ENCODE results near the gene FHOD3.

Gene FHOD3

DNA sequence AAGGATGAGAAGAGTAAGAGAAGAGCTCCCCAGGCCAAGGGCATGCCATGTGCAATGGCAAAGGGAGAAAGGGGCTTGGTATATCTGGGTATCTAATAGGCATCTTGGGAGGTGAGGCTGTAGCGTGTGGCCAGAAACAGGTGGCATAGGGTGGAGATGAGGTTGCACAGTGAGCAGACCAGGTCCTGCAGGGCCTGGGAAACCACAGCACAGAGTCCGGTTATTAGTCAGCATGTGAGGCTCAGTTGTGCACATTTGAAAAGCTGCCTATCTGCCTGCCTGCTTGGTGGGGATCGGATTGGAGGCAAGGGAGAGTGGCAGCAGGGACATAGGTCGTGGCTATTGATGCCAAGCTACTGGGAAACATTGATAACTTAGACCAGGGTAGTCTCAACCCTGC is 340.7 kb downstream of the FHOD3 start:
- DNase-seq, result no peak

DNA sequence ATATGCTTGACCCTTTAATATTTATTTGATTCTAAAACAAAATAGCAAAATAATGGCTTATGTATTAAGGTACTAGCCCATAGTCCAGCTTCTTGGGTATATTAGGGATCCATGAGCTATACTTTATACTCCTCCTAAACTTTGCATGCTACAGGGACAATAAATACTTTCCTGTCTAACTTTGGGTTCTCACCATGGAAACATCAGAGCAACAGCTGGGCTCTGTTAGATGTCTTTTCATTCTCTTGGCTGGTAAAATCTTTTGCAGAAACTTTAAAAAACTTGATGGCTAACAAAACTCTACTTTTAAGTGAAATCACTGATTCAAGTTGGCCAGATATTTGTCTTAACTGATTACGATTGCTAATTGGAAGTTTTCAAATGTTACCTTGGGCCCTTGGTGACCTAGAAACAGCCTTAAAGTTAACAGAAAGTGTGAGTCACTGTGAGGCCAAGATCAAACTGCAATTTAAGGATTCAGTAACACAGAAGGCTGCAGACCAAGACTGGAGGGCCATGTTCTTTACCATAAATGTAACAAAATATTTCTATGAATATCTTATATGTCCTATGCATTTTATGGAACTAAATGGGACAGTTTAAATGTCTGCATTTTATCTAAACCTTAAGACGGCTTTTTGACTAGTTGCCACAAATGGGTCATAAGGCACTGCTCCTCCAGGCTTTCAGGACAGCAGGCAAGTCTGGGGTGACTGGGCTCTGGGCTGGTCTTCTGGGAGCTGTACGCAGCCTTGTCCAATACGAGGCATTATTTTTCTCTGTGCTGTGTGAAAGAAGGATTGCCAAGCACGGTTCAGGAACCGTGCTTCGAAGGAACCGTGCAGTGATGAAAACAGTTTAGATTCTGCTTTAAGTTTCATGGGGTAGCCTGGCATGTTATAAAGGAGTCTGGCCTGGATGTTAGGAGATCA is 342.8 kb downstream of the FHOD3 start:
- DNase-seq, result no peak

DNA sequence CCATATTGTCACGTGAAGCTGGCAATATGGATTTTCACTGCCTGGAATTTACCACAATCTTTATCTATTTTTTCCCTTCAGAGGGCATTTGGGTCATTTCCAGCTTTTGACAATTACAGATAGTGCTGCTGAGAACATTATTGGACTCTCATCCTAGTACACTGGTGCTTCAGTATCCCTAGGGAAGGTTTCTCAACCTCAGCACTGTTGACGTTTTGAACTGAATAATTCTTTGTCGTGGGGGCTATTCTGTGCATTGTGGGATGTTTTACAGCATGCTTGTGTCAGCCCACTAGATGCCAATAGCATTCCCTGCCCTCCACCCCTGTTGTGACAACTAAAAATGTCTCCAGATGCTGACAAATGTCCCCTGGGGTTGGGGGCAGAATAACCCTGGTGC is 345.5 kb downstream of the FHOD3 start:
- DNase-seq, result no peak

DNA sequence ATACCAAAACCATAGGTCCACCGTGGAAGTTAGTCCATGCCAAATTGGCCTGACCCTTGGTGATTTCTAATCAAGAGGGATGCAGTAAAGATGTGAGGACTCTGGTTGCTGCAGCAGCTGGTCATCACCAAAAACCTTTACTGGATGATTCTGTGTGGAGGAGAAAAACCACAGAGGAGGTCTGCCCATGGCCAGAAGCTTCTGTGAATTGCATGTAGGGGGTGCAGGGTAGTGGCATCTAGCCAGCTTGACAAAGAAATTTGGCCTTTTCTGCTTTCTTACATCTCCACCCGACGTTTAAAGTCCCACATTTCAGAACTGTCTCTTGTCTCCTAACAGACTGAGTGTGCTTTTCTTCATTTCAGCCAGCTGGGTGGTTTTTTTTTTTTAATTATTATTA is 351.3 kb downstream of the FHOD3 start:
- no peak for DNase-seq

DNA sequence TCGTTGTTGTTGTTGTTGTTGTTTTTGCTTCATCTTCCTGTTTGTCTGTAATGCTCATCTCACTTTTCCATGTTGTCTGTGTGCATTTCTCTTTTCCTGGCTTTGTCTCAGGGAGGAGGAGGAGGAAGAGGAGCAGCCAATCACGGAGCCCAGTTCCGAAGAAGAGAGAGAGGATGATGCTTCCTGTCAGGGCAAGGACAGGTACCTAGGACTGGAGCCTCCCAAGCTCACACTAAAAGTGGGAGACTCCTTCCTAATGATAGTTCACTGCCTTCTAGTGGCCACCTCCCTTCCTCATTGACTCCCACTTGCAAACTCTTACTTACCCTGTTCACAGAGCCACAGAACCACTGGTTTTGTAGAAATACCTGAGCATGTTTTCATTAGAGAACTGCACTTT is 351.7 kb downstream of the FHOD3 start:
- no peak for DNase-seq

DNA sequence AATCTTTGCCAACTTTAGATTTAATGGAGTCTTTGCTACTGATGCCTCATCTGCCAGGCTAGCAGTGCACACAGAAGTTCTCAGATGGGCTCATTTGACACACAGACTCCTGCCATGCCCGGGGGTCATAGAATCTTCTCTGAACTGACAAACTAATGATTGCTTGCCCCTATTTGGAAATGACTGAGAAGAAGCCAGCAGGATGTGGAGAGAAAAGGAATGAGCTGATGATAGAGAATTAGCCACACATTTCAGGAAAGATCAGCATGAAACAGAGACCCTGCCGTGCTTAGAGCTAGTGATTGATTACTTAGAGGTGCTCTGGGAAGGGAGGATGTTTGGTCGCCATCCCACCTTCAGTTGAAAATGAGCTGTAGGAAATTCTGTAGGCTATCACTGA is 352.8 kb downstream of the FHOD3 start:
- no peak for DNase-seq

DNA sequence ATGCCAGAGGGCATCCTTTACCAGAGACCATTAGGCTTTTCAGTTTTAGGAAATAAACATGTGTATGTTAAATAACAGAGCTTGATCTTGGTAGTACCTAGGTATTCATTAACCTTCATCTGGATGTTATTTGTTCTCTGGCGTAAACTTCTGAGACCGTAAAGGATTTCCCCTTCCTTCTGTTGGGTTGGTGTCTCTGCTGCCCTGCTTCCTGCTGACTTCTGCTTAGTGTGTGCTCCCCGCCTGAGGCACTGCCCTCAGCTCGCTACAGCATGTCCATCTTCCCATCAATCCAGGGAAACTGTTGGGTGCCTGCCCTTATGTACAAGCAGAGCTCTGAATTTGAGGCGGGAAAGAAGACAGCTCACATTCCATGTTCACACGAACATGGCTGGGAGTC is 353.4 kb downstream of the FHOD3 start:
- DNase-seq, result no peak

DNA sequence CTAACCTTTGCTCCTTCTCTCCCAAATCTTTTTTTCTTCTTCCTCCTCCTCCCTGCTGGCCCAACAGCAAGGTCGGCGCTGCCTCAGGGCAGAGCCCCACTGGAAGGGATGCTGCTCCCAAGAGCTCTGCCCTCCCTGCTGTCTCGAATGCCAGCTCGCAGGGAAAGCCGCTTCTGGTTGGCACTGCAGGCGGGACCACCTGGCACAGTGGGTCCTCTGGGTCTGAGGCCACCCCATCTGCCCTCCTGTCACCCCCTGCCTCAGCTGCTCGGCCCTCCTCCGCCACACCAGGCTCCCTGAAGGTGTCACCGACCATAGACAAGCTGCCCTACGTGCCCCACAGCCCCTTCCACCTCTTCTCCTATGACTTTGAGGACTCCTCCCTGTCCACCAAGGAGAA is 355.0 kb downstream of the FHOD3 start:
- DNase-seq, result no peak

DNA sequence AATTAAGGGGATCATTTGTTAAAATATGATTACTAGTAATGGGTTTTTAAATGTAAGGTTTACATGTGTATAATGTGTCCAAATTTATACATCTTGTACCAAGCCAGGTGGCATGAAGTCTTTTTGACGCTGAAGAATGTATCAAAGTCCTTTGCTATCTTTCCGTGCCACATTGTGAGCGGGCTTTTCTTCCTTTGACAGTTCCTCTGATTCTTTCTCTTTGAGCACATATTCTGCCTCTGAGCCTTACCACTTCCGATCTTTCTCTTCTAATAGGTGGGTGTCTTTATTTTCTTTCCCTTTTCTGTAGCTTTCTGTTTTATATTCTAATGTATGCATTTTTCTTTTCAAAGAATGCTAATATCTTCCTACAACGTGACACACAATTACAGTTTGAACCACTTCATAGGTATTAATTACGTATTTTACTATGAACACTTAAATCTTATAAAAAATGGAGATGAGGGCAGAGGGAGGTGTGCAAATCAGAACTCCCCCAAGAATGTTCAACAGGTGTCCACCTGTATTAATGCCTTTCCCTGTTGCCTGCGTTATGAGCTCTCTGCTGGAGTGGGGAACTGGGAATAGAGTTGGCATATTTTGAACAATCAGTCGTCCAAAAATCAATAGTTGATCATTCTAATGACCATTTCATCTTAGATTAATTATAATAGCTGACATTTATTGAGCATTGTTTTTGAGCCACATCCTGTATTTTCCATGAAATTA is 355.8 kb downstream of the FHOD3 start:
- no peak for DNase-seq

DNA sequence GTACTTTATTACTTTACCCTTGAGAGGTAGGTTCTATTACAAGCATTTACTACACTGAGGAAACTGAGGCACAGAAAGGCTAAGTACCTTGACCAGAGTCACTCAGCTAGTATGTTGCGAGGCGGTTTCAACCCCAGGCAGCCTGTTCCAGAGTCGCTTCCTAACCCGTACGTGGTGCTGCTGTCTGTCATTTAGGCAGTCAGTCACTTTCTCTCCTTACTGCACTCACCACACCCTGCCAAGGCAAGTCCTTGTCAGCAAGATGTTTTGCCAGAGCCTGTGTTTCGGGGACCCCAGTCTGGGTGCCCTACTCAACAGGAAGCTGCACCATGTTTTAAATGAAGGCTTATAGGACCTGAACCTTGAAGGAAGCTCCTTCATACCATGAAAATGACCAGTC is 356.4 kb downstream of the FHOD3 start:
- DNase-seq, result no peak

DNA sequence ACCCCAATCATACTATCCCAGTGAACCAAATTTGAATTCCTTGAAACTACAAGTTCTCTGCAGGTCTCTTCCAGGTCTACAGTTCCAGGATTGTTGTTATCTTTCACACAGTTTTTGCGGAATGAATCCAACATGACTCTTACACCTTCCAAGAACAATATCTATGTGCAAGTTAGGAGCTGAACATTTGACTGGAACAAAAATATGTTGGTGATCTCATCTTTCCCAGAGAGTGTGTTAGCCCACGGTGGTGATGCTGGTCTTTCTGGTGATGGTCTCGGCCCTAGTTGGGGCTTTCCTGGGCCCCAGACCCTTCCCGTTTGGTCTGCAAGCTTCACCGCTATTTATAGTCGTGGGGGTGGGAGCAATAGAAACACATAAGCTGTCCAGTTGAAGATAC is 357.6 kb downstream of the FHOD3 start:
- DNase-seq, result no peak

DNA sequence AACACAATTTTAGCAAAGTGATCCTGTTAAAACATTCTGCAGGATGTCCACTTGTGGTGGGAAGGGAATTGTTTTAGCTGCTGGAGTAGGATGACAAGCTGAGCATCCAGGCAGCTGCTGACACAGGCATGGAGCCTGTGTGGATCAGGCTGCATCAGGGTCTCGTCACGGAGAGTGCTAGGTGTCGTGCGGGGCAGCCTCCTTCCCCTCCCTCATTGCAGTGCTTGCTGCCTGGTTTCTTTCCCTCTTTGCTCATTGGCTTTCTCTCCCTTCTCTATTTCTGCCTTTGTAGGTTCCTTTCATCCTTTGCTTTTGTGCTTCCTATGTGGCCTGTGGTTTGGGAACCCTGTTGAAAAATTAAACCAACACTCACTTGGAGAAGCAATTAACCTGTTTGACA is 358.4 kb downstream of the FHOD3 start:
- DNase-seq, result no peak

DNA sequence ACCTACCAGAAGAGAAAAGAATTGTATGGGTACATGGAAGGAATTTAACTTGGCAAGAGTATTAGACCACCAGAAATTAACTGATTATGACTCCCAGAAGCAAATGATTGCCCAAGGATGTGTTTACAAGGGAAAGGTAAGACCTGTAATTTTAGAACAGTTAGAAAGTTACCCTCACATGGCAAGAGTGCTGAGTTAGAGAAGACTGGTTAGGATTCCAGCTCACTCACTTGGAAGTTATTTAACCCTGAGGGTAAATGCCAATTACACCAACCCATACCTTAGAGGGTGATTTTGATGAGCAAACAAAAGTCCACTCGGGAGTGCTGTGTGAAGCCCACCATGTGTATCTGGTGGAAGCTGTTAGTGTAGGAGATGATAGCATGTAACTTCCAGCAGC is 361.1 kb downstream of the FHOD3 start:
- no peak for DNase-seq

DNA sequence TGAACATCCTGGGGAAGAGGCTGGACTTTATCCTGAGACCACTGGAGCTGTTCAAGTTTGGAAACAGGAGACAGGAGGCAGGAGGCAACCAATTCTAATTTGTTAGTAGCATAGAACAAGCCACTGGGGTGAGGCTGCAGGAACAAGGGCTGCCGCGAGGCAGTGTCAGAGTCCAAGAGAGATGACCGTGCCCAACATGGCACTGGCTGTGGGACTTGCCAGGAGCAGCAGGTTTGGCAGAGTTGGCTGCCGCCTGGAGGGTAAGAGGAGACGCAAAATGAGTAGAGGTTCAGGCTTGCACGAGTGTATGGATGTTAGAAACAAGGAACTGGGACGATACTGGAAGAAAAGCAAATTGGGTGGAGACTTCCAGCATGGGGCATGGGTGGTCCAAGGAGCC is 362.8 kb downstream of the FHOD3 start:
- DNase-seq, result no peak

DNA sequence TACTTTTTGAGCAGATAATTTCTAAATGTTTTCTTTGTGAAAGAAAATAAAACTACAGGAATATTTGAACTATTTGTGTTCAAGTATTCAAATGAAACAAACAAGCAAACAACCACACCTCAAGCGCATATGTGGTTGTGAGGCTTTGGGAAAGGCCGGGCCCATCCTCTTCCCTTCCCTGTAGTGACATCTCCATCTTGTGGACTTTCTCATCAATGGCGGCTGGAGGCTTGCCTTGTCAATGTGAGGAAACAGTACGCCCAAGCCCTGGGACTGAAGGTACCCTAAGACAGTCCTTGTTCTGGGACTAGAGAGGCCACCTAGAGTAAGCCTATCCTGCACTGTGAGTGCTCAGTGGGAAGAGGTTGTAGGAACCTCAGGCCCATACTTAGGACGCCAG is 364.5 kb downstream of the FHOD3 start:
- DNase-seq, result no peak

DNA sequence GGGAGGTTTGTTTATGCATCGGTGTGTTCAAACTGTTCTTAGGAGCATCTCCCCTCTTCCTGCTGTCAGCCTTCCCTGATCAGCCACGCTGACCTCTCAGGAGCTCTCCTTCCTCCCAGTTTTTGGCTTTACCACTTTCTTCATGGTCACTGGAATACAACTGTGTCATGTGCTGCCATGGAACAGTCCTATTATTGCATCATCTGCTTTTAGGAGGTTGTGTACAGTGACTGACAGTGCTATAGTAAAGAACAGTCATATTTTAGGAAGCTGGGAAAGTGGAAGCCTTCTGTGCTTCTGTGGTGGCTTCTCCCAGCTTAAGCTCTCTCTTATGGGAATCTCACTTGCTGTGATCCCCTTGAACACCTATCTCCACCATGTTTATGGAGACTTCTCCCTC is 365.8 kb downstream of the FHOD3 start:
- no peak for DNase-seq

DNA sequence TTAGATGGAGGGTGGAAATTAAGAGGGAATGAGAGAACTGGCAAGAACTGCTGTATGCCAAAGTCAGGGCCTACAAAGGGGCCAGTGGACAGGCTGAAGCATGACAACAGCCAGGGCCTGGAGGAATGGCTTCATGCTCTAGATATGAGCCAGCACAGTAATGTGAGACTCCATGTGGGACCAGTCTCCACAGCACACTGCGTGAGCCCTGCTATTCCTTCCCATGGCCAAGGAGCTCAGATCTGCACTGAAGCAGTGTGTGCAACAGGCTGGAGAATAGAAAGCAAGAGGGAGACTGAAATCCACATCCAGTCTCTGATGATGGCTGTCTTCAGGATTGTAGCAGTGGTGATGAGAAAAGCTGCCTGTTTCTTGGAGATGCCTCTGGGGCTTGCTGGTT is 368.4 kb downstream of the FHOD3 start:
- DNase-seq, result no peak

DNA sequence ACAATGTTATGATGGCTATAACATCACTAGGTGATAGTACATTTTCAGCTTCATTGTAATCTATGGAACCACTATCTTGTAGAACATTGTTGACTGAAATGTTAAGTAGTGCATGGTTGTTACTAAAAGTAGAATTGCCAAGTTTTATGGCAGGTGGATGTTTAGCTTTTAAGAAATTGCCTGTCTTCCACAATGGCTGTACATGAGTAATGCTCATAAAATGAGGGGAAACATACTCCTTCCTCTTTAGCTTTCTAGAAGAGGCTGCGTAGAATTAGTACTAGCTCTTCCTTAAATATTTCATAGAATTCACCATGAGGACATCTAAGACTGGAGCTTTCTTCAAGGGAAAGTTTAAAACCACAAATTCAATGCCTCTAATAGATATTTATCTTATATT is 370.3 kb downstream of the FHOD3 start:
- no peak for DNase-seq

DNA sequence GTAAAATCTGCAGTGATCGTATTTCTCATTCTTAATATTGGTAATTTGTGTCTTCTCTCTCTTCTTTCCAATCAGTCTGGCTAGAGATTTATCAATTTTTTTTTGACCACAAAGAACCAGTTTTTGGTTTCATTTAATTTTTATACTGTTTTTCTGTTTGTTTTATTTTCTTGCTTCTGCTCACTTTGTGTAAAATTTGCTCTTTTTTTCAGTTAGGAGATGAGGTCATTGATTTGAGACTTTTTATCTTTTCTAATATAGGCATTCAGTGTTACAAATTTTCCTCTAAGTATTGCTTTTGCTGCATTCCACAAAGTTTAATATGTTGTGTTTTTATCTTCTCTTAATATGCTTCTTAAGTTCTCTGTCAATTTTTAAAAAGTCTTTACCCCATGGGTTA is 370.8 kb downstream of the FHOD3 start:
- DNase-seq, result no peak

DNA sequence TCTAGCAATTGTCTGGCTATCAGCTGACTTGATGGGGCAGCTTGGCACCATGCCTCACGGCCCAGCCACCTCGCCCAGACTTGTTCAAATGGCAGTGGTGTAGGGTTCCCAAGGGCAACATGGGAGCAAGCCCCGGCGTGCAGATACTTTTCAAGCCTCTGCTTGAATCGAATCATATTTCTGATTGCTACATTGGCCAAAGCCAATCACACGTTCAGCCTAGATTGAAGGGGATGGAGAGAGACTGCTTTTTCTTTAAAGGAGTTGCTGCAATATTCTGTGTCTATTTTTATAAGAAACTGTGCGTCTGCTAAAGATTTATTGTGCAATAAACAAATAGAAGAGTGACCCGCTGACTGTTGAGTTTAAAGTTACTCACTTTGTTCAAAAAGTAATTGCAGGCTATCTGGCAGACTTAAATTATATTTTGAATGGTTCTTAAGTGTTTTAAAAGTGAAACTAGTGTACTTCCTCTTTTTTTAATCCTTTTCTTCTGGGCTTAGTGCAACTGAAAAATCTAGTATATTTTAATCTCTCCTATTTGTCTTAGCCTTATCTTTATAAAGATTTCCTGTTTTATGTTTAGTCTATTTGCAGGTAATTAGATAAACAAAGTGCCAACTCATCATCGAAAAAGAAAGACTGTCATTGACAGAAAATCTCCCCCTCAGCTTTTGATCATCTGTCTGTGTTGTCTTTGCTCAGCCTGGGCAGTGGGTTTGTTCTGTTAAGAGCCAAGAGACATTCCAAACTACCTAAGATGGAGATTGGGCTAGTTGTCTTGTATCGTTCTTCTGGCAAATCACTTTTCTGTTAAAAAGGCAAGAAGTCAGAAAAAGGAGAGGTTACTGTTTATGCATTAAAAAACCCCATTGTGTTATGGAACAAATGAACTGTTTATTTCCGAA is 375.2 kb downstream of the FHOD3 start:
- no peak for DNase-seq

DNA sequence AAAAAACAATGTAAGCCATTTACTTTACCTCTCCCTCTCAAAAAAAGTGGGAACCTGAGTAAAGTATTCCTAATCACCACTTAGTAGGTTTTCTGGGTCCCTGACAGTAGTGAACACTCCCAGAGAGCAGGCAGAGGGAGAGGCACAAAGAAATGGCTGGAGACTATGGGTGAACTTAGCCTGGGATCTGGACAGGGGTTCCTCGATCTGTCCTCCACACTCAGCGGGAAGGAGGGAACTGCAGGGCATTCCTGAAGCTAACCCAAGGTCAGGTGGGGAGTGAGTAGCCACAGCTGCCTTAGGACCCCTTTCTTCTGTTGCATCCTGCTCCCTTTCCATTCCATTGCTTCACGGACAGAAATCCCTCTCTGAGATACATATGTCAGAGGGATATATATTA is 375.9 kb downstream of the FHOD3 start:
- DNase-seq, result no peak

DNA sequence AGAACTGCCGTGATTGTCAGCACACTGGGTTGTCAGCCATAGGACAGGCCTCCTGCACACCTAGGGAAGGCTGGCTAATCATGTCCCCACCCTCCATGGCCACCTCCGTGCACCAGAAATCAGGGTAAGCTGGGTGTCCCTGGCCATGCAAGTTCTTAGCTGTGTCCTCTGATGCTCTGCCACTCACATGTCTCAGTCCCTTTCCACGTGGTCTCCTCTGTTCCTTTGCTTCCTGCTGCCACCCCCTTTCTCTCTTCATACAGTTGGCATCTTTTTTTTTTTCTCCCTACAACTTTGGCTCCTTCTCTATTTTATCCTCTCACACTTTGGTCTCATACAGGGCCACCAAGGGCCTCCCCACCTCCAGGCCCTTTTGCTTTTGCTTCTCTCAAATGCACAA is 377.6 kb downstream of the FHOD3 start:
- no peak for DNase-seq

DNA sequence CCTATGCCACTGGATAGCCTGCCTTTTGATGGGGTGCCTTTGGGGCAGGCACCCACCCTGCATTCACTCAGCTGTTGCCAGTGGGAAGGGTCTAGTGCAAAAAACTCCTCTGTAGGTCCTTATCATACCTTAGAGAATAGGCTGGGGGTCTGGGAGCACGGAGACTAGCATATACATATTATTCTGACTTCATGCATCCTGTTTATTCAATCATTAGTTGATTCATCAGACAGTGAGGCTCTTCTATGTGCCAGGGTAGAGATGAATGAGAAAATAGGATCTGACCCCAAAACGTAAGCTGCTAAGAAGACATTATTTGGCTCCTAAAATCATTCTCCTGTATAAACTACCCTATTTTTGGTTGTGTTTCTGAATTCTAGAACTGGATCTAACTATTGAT is 378.0 kb downstream of the FHOD3 start:
- no peak for DNase-seq

Measured in effector CD4-positive, alpha-beta T cell (primary cell).